HG03342 (cell line): ENCODE data around the gene NLGN1.
"Not testable (repeated sequence)": the region's sequence is repeated elsewhere in the genome, so short reads cannot be mapped to it uniquely, and the experiment has no call there.

ENCODE experiments used
- ATAC-seq: cut with Tn5 transposase; IDR thresholded peaks from one replicate; pipeline ENCODE4 v1.9.1; 2021; ENCODE audit warnings: mild to moderate bottlenecking, moderate library complexity; ENCODE audit not compliant: unreplicated experiment

NLGN1 gene

DNA sequence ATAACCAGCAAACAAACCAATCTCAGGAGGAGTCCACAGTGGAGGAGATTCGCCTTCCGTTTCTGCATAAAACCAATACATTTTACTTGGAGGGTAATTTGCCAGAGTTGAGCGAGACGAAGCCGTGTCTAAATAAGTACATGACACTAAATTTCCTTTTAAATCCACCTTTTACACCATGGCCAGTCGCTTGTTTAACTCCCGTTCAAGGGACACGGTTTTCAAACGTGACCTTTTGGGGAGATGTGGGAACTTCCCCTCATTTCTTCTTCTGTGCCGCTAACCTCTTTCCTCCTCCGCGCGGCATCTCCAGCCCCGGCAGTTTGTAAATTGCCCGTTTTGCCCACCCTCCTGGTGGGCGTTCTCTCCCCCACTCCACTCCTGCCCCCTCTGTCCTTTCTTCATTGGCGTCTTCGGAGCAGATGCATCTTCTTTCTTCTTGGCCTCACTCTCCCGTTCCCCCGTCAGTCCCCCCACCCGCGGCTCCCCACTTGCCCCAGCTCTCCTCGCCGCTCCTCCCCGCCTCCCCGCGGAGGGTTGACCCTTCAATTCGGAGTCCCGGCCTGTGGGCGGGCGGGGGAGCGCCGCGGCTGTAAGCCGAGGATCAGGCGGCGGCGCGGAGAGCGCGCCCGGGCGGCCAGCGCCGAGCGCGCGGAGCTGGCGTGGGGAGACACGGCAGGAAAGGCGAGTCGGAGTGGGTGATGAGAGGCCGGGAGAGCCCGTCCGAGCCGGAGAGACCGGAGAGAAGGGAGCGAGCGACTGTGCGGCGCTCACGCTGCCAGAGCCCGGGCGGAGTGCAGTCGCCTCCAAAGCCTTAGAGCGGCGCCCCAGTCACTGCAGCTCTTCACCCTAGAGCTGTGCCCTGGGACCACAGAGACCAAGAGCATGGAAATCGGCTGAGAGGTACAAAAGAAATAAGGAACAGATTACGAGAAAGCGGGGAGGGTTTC, at the start of gene NLGN1:
Gene NLGN1 (plus strand): TSS at position 584 of the 950 bp plus-strand sequence.
- ATAC-seq = no peak

DNA sequence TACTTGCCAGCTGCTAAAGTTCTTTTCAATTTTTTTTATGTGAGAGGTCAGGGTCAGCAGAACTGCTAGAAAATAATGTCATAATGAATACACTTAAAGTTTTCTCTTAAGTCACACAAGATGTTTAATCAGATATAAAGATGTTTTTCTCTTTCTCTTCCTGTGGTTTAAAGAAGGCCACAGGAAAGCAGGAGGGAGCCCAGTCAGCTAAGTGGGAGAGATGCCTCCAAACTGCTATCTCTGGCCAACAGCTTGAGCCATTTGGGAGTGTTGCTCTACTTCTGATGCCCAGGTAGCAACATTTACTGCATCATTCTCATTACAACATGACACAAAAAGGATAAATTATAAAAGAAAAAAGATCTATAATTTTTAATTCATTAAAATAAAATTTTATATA, 45.7 kb upstream of the NLGN1 start:
- no peak for ATAC-seq

DNA sequence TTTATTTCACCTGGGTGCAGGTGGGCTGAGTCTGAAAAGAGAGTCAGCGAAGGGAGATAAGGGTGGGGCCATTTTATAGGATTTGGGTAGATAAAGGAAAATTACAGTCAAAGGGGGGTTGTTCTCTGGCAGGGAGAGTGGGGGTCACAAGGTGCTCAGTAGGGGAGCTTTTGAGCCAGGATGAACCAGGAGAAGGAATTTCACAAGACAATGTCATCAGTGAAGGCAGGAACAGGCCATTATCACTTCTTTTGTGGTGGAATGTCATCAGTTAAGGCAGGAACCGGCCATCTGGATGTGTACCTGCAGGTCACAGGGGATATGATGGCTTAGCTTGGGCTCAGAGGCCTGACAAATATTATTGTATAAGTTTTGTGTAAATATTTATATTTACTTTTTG, 44.4 kb upstream of the NLGN1 start:
- not testable (repeated sequence) for ATAC-seq

DNA sequence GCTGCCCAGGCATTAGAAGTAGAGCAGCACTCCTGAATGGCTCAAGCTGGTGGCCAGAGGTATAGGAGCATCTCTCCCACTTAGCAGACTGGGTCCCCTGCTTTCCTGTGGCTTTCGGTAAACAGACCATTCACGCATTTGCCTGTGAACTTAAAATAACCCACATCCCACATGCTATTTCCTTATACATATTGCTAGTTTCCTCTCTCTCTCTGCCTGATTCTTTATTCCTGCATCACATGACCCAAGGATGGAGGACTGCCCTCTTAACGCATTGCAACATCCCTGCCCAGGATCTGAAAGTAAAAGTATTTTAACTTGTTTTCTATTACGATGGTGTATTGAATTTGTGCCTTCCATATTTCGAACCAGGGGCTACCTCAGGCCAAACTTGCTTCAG, 43.4 kb upstream of the NLGN1 start:
- ATAC-seq = no peak

DNA sequence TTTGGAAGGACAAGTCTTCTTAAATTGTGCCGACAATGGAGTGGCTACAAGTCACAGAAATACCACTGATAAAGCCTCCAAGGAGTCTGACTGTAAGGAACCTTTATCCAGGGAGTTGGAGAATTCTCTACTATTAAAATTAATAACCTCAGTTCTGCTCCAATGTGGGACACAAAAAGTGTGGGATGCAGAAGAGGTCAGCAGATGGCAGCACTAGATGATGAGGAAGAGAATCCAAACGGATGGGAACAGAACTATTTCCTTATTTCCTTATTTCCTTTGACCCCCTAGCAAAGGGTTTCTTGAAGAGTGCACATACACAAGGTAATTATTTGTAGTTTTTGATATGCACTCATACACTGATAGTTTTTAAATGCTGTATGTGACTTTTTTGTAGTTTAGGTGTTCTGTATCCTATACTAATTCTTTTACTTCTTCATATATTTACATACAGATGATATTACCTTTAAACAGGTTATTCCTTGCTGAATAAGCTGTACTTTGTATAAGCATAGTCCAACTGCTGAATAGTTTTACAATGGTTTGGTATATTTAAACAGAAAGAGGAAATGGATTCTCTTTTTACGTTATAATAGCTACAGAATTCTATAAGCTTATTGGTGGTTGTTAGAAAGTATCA, 25.6 kb upstream of the NLGN1 start:
- no peak for ATAC-seq

DNA sequence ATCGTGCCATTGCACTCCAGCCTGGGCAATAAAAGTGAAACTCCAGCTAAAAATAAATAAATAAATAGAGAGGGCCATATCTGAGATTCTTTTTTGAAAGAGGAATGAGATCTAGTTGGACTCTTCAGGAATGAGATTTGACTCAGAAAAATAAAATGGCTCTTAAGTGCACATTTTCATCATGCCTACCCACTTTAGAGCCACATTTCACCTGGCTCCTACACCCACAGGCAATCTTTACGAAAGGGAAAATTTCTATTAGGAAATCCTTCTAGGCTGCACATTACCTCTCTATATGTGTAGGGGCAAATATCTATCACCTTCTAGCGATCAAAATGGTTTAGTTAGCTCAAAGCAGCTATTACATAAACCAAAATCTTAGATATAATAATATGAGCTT, 16.9 kb upstream of the NLGN1 start:
- no peak for ATAC-seq

DNA sequence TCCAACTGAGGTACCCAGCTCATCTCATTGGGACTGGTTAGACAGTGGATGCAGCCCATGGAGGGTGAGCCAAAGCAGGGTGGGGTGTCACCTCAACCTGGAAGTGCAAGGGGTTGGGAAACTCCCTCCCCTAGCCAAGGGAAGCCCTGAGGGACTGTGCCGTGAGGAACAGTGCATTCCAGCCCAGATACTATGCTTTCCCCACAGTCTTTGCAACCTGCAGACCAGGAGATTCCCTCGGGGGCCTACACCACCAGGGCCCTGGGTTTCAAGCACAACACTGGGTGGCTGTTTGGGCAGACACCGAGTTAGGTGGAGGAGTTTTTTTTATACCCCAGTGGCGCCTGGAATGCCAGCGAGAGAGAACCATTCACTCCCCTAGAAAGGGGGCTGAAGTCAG, 15.6 kb upstream of the NLGN1 start:
- not testable (repeated sequence) for ATAC-seq

DNA sequence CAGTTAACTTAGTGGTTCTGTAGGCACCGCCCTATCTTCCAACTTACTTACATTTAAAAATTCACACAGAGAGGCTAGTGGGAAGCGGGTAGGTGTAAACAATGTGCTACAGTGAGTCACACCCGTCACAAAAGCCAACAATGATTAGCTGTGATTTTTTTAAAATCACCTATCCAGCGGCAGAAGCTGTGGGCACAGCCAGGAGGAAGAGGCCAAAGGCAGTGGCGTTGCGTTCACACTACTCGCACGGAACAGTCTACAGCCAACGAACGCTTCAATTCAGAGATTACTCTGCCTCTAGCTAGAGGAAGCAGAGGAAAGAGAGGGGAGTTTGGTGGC, 2.5 kb upstream of the NLGN1 start:
- ATAC-seq = peak; percentile 41

DNA sequence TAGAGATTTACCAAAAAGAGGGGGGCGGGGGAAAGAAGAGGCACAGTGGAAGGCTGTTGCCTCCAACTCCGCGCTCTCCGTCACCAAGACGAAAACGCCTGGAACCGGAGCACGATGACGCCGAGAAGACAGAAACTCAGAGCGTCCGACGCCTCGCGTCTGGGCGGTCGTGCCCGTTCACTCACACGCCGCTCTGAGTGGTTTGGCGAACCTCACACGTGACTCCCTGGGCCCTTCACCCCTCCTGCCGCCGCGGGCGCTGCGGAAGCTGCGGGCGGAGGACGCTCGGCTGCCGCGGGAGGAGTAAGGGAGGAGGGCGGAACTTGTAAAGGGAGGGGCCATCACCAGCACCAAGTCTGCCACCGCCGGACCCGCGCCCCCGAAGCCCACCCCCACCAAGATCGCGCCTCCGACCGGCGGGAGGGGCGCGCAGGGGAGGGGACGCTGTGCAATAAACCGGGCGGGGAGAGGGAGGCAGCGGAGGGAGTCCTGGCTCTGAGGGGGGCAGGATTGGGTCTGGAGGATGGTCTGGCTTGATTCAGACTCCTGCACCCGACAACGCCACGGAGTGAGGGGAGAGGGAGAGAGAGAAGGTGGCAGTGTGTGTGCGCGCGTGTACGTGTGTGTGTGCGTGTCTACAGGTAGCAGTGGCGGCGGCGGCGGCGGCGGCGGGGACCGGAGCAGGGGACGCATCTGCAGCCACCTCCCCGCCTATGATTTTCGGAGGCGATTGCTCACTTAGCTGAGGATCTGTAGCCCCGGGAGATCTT, 1.9 kb upstream of the NLGN1 start:
- ATAC-seq = peak; percentile 95

DNA sequence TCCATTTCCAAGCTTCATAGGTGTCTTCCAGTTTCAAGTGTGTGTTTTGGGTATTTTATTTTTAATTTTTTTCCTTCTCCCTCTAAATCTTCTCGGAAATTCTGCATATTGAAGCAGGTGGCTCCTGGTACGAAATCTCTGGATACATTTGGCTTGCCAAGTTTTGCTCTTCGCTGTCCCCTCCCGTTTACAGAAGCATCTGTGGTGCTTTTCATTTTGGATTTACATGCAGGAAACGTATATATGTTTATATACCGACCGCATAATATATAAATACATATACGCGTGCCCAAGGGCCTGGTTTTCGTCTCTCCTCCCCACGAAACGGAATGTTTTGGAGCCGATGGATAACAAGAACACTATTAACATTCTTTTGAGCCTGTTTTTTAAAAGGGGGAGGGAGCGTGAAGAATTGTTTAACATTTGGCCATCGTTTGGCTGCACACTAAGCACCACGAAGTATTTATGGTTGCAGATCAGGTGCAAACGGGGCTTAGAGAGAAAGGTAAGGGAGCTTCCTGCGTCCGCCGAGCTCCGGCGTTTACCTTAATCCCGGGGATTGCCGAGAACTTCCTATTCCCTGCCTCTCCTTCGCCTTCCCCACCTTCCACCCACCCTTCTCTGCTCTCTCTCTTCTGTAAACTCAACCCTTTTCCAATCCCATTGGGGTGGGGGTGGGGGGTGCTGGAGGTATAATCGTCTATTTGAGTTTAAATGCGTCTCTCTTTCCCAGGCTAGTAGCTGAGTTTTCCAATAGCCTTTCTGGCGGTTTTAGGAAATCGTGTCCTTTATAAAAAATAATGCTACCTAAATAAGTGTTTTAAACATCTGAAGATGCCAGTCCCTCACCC, 1.1 kb upstream of the NLGN1 start:
- no peak for ATAC-seq

DNA sequence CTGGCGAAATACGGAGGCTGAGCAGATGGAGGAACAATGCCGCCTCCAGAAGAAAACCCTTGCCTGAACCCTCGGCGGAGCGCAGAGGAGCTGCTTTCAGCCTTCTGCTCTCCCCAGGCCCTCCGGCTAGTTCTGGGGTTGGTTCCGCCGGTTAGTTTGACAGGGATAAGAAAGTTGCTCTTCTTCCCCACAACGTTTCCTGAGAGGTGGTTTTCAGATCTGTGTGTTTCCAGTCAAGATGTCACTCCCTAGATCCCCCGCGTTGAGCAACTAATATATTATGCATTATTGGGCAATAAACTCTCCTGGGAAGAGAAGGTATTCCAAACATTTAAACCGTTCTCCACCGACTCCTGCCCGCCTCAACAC, 551 bp downstream of the NLGN1 start:
- ATAC-seq = no peak

DNA sequence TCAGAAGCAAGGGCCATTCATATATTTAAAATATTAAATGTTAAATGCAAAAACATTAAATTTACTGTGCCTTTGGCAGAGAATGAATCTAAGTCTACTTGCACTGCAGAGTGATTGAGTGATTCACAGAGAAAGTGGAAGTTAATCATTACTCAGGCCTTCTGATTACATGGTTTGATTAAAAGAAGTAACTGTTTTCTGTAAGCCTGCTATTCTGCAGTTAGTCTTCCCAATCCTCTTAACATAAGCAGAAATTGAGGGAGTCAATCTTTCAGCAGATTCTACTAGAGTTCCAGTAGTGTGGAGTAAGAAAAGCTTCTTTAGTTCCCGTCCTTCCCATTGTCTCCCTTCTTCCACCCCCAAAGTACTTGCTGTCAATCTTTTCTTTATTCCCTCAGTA, 1.5 kb downstream of the NLGN1 start:
- no peak for ATAC-seq

DNA sequence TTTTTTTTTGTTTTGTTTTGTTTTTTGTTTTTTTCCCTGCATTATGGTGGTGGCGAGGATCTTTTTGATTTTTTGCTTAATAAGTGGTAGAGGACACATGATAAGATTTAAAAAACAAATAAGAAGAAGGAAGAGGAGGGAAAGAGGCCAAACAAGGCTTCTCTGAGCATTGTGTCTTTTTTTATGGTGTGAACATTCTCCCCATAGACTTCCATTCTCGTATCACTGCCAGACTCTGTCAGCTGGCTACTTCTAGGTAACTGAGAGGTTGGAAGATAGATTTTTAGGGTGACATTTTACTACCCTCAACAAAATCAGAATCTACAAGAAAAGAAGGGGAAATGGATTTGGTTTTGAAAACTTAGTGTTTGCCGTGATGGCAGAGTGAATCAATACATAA, 3.8 kb downstream of the NLGN1 start:
- no peak for ATAC-seq

DNA sequence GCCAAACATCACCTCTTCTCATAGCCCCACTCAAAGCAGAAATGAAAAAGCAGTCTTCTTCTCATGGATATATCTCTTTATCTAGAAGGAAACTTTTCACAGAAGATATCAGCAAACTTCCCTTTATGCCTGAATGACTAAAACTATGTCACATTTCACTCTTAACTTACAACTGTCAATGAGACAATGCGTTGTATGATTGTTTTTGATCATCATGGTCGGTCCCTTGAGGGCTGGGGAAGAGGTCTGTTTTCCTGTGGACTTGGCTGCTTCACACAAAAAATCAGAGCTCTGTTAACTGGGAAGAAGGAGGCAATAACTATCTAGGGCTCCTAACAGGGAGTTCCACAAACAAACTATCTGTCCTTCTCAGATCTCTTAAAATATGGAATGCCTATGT, 5.1 kb downstream of the NLGN1 start:
- ATAC-seq = no peak

DNA sequence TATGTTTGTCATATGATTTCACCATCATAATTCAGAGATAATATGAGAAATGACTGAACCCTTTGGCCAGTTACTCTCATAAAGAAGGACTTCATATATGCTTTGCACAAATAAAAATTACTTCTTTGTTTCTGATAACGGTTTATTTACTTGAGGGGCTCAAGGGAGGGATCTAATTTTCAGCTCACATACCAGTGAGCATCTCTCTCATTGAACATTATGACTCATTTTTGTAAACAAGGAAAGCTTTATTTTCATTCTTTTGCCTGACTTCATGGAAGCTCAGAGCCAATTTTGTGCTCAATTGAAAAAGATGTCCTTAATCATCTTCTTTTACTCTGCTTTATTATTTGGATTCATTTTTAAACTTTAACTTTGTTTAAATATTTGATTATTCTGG, 5.8 kb downstream of the NLGN1 start:
- ATAC-seq = no peak

DNA sequence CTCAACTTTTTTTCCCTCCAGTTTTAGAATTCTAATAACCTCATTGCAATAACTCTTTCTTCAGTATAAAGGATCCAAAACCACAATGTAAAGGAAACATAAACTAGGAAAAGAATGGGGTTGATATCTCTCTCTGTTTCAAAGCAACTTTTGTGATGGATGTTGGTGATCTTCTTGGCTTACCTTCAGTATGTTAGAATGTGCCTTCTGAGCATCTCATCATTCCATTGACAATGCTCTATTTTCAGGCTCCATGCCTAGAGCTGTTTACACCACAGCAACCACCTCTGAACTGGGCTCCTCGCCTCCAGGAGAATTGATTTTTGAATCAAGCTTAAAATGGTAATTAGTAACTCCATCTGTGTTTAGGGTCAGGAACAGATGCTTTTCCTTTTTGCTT, 6.6 kb downstream of the NLGN1 start:
- ATAC-seq = no peak

DNA sequence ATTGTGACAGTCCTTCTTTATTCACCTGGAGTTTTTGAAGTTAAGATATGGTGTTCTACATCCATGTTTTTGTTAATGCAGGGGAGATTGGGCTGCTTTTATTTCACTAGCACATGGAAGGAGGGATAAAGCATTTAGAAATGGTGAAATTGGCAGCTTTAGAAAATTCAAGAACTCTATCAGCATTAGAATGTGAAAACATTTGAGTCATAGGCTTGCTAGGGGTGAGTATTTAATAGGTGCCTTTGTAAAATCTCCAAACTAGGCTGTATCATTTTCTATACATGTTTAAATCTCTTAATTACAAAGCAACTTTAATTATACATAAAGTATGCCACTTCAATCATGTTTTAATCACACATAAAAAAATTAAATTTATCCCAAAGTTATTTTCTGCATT, 12.9 kb downstream of the NLGN1 start:
- ATAC-seq = no peak

DNA sequence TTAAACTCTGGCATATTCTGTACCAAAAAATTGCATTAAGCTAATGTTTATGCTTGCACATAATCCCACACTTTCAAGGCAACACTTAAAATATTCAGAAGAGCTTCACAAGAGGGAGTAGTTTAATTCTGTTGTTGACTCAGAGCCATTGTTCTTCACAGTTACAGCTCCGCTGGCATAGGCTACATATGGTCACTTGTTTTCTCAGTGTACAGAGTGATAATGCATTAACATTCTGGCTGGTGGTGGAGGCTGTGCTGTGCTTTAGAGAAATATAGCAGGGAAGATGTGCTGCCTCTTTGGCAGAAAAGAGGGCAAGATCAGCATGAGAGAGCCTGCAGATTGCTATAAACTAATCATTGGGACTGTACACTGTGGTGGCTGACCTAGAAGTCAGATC, 13.3 kb downstream of the NLGN1 start:
- ATAC-seq = no peak

DNA sequence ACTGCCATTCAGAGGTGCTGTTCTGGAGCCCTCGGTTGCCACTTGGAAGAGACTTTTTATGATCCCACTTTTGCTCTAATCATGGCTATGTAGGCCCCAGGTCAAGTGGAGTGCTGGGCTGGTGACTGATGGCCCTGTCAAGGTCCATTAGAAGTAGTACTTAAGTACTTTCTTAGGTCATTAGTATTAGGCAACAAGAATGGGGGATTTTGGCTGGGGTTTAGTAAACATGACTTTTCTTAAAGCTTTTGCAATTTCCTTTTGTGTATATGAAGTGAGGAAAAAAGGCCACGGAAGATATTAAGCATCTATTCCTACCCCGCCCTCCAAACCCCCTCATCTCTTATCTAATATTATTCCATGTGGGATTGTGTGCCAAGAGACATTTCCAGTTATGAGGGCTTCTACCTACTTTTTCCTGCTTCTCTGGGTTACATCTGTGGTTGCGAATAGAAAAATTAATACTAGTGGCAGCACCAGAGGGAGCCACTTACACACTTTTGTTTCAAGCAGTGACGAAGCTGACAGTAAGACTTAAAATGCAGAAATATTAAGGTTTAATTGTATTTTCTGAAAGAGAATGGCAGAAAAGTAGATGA, 13.9 kb downstream of the NLGN1 start:
- ATAC-seq = no peak

DNA sequence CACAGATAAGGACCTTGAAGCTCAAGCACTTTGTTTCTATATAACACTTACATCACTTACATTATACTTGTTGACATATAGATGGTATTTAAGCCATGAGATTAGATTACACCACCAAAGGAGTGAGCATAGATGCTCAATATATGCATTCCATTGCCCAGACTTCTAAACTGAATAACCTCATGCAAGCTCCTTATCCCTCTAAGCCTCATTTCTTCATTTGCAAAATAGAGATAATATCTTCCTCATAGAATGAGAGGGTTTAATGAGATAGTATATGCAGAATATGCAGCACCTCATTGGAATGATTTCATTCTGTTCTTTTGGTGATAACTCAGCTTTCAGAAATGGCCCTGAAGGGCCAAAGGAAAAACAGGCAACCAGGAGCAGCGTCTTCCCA, 18.5 kb downstream of the NLGN1 start:
- ATAC-seq = no peak

DNA sequence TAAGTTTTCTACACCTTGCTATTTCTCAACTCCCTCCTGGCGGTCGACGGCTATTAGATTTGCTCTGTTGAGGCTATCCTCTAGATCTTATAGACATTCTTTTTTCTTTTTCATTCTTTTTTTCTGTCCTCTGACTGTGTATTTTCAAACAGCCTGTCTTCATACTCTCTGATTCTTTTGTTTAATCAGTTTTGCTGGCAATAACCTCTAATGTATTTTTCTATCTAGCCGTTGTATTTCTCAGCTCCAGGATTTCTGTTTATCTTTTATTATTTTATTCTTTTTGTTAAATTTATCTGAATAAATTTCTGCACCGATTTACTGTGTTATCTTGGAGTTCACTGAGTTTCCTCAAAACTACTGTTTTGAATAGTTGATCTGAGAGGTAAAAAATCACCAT, 31.5 kb downstream of the NLGN1 start:
- ATAC-seq = no peak
